GM18873 (cell line): ENCODE measurements around the gene MSL2.
A peak's percentile ranks its signal among the peaks of the same experiment; 100 is the strongest.
"Not testable (repeated sequence)": the region's sequence is repeated elsewhere in the genome, so short reads cannot be mapped to it uniquely, and the experiment has no call there.

Source experiments
- ATAC-seq: cut with Tn5 transposase; IDR thresholded peaks from one replicate; pipeline ENCODE4 v1.9.1; 2021; ENCODE audit warnings: mild to moderate bottlenecking, moderate library complexity, moderate number of reproducible peaks; ENCODE audit not compliant: unreplicated experiment, low FRiP score

The MSL2 gene

GRCh38 chr3:136193278-136194054, 2.7 kb downstream of the MSL2 start:
- no peak for ATAC-seq

DNA sequence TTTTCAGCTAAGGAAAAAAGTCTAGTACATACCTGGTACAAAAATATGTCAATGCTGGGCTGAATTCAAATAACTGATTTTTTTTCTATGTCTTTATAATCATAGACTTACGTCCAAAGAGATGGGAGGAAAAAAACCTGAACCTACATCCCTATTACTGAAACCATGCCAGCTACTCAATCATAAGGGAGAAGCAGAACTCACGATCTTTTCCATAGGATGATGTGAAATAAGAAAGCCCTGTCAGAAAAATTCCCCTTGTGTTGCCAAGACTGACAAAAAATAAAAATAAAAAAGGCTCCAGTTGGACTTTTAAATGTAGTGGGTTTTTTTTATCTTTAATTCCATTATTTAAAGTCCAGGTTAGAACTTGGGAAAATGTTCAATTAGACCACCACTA, 3.3 kb downstream of the MSL2 start:
- no peak for ATAC-seq

GRCh38 chr3:136192195-136192594, 3.9 kb downstream of the MSL2 start:
- not testable (repeated sequence) for ATAC-seq

- ATAC-seq: no peak
These were observed 6.1 kb downstream of the MSL2 start for GRCh38 chr3:136189859-136190617.

GRCh38 chr3:136189043-136189442, 7.1 kb downstream of the MSL2 start:
- no peak for ATAC-seq

- no peak for ATAC-seq
These were observed 8.3 kb downstream of the MSL2 start for GRCh38 chr3:136187868-136188267.

DNA sequence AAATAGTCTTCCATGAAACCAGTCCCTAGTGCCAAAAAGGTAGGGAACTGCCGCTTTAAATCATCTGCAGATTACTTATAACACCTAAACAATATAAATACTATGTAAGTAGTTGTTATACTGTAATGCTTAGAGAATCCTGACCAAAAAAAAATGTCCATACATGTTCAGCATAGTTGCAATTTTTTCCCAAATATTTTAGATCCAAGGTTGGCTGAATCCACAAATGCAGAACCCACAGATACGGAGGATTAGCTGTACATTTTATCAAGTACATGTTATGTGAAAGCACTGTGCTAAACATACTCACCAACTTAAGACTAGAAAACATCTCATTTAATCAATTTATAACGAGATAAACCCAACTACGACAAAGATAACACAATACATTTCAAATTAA, 9.3 kb downstream of the MSL2 start:
- ATAC-seq: no peak

DNA sequence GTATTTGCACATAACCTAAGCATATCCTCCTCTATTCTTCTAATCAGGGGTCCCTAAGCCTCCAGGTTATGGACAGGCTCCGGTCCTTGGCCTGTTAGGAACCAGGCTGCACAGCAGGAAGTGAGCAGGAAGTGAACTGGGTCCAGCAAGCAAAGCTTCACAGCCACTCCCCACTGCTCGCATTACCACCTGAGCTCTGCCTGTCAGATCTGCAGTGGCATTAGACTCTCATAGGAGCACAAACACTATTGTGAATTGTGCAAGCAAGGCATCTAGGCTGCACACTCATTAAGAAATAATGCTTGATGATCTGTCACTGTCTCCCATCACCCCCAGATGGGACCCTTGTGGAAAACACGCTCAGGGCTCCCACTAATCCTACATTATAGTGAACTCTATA, 9.8 kb downstream of the MSL2 start:
- peak; percentile 47 for ATAC-seq

GRCh38 chr3:136184703-136185102, 11.4 kb downstream of the MSL2 start:
- ATAC-seq: no peak

DNA sequence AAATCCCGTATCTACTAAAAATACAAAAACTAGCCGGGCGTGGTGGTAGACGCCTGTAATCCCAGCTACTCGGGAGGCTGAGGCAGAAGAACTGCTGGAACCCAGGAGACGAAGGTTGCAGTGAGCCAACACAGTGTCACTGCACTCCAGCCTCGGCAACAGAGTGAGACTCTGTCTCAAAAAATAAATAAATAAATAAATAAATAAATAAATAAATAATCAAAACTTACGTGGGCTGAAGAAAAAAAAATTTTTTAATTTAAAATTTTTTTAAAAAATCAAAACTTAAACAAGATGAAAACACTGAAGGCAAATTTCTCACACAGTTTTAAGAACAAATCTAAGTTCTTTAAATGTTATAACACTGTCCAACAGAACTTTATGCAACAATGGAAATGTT, 14.4 kb downstream of the MSL2 start:
- no peak for ATAC-seq

DNA sequence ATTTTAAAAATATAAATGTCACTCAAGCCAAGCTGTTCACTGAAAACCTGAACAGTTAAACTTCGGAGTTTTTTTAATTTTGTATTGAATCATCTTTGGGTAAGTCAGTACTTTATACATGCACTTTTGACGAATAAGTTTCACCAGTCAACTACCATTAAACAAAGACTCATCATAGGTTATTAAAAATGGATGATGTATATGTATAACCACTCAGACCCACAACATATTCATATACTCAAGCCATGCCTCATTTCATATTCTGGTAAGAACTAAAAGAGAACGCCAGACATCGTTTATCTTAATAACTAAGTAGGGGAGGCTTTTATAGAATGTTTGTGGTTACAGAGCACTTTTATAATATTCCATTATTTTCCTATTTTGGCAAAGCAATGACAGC, 18.3 kb downstream of the MSL2 start:
- ATAC-seq: no peak

- ATAC-seq: no peak
These were observed 22.1 kb downstream of the MSL2 start for GRCh38 chr3:136173939-136174490.

DNA sequence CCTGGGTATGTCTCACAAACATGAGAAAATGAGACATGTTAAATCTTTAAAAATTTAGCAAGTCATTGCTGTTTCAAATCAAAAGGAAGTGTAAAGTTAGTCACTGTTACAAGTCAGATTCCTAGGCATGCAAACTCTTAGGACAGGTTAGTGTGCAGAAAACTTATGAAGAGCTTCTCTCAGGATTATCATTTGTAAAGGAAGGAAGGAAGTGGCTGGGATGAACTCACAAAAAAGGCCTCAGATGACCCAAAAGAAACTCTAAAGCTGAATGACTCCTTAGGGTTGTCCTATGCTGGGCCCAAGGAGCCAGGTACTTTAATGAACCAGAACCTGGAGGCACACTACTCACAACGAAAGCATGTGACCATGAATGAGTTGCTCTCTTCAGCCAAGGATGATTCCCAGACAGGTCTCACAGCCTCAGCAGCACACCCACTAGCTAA, 25.0 kb downstream of the MSL2 start:
- ATAC-seq: no peak

DNA sequence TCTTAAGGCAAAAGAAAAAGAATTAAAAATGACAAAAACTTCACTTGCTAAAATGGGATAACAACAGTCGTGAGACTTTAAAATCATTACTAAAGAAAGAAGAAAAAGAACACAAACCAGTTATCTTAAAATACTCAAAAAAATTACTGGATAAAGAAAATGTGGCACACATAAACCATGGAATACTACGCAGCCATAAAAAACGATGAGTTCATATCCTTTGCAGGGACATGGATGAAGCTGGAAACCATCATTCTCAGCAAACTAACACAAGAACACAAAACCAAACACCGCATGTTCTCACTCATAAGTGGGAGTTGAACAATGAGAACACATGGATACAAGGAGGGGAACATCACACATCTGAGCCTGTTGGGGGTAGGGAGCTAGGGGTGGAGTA, 27.9 kb downstream of the MSL2 start:
- not testable (repeated sequence) for ATAC-seq

- no peak for ATAC-seq
These were observed 29.6 kb downstream of the MSL2 start for GRCh38 chr3:136166507-136166906.

GRCh38 chr3:136163607-136164006, 32.5 kb downstream of the MSL2 start:
- ATAC-seq: not testable (repeated sequence)

DNA sequence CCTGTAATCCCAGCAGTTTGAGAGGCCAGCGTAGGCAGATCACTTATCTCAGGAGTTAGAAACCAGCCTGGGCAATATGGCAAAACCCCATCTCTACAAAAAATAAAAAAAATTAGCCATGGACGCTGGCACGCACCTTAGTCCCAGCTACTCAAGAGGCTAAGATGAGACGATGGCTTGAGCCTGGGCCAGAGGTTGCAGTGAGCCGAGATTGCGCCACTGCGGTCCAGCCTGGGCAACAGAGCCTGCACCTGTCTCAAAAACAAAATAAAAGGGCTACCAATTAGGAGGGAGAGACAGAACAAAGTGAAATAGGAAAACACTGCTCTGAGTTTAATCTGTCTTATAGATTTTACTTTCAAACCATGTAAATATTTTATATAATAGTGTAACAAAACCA, 33.8 kb downstream of the MSL2 start:
- ATAC-seq: no peak

DNA sequence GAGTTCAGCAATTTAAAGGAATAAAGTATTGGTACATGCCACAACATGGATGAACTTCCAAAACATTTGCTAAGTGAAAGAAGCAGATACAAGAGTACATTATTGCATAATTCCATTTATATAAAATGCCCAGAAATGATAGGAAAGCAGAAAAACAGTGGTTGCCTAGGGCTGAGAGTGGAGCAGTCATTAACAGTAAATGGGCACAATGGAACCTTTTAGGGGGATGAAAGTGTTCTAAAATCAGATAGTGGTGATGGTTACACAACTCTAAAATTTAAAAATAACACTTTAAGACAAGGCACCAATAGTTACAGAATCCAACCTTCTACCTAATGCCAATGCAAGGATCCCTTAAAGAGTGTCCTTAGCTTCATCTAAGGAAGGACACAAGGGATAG, 34.6 kb downstream of the MSL2 start:
- ATAC-seq: no peak

GRCh38 chr3:136152963-136153362, 43.2 kb downstream of the MSL2 start:
- ATAC-seq: no peak

DNA sequence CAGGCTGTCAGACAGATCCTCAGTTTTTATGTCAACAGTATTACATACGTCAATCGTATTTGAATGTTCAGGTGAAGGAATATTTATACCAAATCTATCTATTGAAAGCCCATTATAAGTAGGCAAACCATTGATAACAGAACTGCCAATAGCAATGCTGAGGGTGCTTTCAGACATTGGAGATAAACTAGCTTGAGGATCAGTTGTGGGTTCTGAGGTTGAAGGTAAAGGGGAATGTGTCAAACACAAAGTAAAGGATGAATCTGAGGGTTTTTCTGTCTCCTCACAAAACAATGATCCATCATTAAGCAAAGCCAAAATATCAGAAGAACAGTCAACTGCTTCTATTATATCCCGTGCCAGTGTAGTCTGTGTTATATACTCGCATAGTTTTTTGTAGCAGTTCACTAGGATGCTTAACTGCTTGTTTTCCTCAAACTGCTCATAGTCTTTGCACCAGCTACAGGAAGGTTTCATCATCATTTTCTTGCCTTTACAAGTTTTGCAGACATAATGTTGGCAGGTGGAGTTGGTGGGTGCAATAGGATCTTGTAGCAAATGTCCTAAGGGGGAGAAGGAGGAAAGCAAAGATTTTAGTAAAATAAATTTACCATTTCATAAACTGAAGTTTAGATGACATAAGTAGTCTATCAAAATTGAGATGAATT, 43.8 kb downstream of the MSL2 start:
- ATAC-seq: no peak

DNA sequence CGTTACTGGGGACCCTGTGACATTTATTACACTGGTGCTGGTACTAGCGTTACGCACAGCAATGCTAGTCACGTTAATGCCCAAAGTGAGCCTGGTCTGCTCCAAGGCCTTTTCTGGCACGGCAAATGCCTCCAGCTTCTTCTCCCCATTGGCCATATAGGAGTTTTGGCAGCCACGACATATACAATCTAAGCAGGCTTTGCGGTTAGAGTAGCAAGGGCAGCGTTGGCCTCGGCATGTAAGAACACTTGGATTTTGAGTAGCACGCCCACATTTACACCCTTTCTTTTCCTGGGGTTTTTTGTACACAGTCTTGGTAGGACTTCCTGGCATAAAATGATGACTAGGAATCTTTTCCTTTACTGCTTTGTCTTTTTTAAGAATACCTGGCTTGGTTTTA, 44.9 kb downstream of the MSL2 start:
- no peak for ATAC-seq
